ENCODE measurements around the gene SH3RF1.

The SH3RF1 gene

GRCh38 chr4:169202145-169202699 lies 68.5 kb downstream of the SH3RF1 start:
- Histone ChIP-seq H3K4me2 (ENCODE audit: low read length) (no peak overlapping the region), H4K8ac (ENCODE audit: low read depth, low read length) (no peak overlapping the region), H3K27ac (ENCODE audit: low read depth, low read length) (no peak overlapping the region), H3K79me1 (ENCODE audit: low read length) (peaks cover 2% of the 10 kb centered on the region), H3K4ac (ENCODE audit: low read depth, low read length) (no peak overlapping the region), H2BK5ac (ENCODE audit: low read depth, low read length, poor library complexity) (no peak overlapping the region), H3K9me3 (ENCODE audit: insufficient read depth, low read depth, low read length) (no peaks in the 10 kb centered on the region), H4K12ac (ENCODE audit: low read depth, low read length) (no peak overlapping the region), H2AFZ (ENCODE audit: insufficient read depth, low read length, poor library complexity) (no peak overlapping the region), H3K9ac (ENCODE audit: low read length) (no peak overlapping the region), H3K27me3 (ENCODE audit: insufficient read depth, low read length) (no peaks in the 10 kb centered on the region), H3K18ac (ENCODE audit: low read length) (no peak overlapping the region), H3K36me3 (ENCODE audit: control insufficient read depth in 1 of 2, insufficient read depth in 2 of 2, low read length in 2 of 2) (no peaks in the 10 kb centered on the region), H2AK5ac (ENCODE audit: low read length) (no peak overlapping the region), H3K23ac (ENCODE audit: low read length) (no peak overlapping the region), H3K4me1 (ENCODE audit: control insufficient read depth in 1 of 2, insufficient read depth in 2 of 2, low read length in 2 of 2) (no peaks in the 10 kb centered on the region), H4K91ac (ENCODE audit: low read depth, low read length) (no peak overlapping the region), H2BK120ac (ENCODE audit: insufficient read depth, low read length, poor library complexity) (no peak overlapping the region), H3K14ac (ENCODE audit: low read length) (no peak overlapping the region), H3K4me3 (ENCODE audit: low read depth, low read length) (no peak overlapping the region), H3K79me2 (ENCODE audit: control insufficient read depth, insufficient read depth, low read length, poor library complexity) (no peaks in the 10 kb centered on the region), H2BK12ac (ENCODE audit: low read length) (no peak overlapping the region)
- no CpG with 5 or more reads among the region's 3 CpGs for WGBS (ENCODE audit: extremely low coverage, insufficient coverage, insufficient read length)
- no peak for DNase-seq

- Histone ChIP-seq H4K8ac (ENCODE audit: low read depth, low read length) (no peak overlapping the region), H3K79me2 (ENCODE audit: control insufficient read depth, insufficient read depth, low read length, poor library complexity) (no peaks in the 10 kb centered on the region), H3K36me3 (ENCODE audit: control insufficient read depth in 1 of 2, insufficient read depth in 2 of 2, low read length in 2 of 2) (no peaks in the 10 kb centered on the region), H2AFZ (ENCODE audit: insufficient read depth, low read length, poor library complexity) (no peak overlapping the region), H3K4me2 (ENCODE audit: low read length) (no peak overlapping the region), H4K91ac (ENCODE audit: low read depth, low read length) (no peak overlapping the region), H3K14ac (ENCODE audit: low read length) (no peak overlapping the region), H2AK5ac (ENCODE audit: low read length) (no peak overlapping the region), H3K23ac (ENCODE audit: low read length) (no peak overlapping the region), H3K4me3 (ENCODE audit: low read depth, low read length) (no peak overlapping the region), H3K27me3 (ENCODE audit: insufficient read depth, low read length) (no peaks in the 10 kb centered on the region), H2BK120ac (ENCODE audit: insufficient read depth, low read length, poor library complexity) (no peak overlapping the region), H3K9ac (ENCODE audit: low read length) (no peak overlapping the region), H3K4ac (ENCODE audit: low read depth, low read length) (peak overlapping the region; percentile 75), H2BK12ac (ENCODE audit: low read length) (no peak overlapping the region), H2BK5ac (ENCODE audit: low read depth, low read length, poor library complexity) (no peak overlapping the region), H3K79me1 (ENCODE audit: low read length) (peaks cover 2% of the 10 kb centered on the region), H3K18ac (ENCODE audit: low read length) (no peak overlapping the region), H4K12ac (ENCODE audit: low read depth, low read length) (no peak overlapping the region), H3K4me1 (ENCODE audit: control insufficient read depth in 1 of 2, insufficient read depth in 2 of 2, low read length in 2 of 2) (no peaks in the 10 kb centered on the region), H3K9me3 (ENCODE audit: insufficient read depth, low read depth, low read length) (no peaks in the 10 kb centered on the region), H3K27ac (ENCODE audit: low read depth, low read length) (no peak overlapping the region)
- no CpG with 5 or more reads among the region's 5 CpGs for WGBS (ENCODE audit: extremely low coverage, insufficient coverage, insufficient read length)
- DNase-seq, result no peak
These were observed 69.3 kb downstream of the SH3RF1 start for GRCh38 chr4:169201222-169202144.

- Histone ChIP-seq H3K4ac (ENCODE audit: low read depth, low read length) (no peak overlapping the region), H4K12ac (ENCODE audit: low read depth, low read length) (no peak overlapping the region), H2BK120ac (ENCODE audit: insufficient read depth, low read length, poor library complexity) (no peak overlapping the region), H2BK5ac (ENCODE audit: low read depth, low read length, poor library complexity) (no peak overlapping the region), H3K79me2 (ENCODE audit: control insufficient read depth, insufficient read depth, low read length, poor library complexity) (no peaks in the 10 kb centered on the region), H3K4me2 (ENCODE audit: low read length) (no peak overlapping the region), H3K79me1 (ENCODE audit: low read length) (peaks cover 2% of the 10 kb centered on the region), H3K27me3 (ENCODE audit: insufficient read depth, low read length) (no peaks in the 10 kb centered on the region), H3K4me1 (ENCODE audit: control insufficient read depth in 1 of 2, insufficient read depth in 2 of 2, low read length in 2 of 2) (no peaks in the 10 kb centered on the region), H3K27ac (ENCODE audit: low read depth, low read length) (no peak overlapping the region), H3K18ac (ENCODE audit: low read length) (no peak overlapping the region), H3K9me3 (ENCODE audit: insufficient read depth, low read depth, low read length) (no peaks in the 10 kb centered on the region), H3K9ac (ENCODE audit: low read length) (no peak overlapping the region), H4K91ac (ENCODE audit: low read depth, low read length) (no peak overlapping the region), H3K4me3 (ENCODE audit: low read depth, low read length) (no peak overlapping the region), H3K23ac (ENCODE audit: low read length) (no peak overlapping the region), H4K8ac (ENCODE audit: low read depth, low read length) (no peak overlapping the region), H3K14ac (ENCODE audit: low read length) (no peak overlapping the region), H2AK5ac (ENCODE audit: low read length) (no peak overlapping the region), H3K36me3 (ENCODE audit: control insufficient read depth in 1 of 2, insufficient read depth in 2 of 2, low read length in 2 of 2) (peaks cover 0 to 3% of the 10 kb centered on the region in 2 experiments), H2BK12ac (ENCODE audit: low read length) (no peak overlapping the region), H2AFZ (ENCODE audit: insufficient read depth, low read length, poor library complexity) (no peak overlapping the region)
- no CpG with 5 or more reads among the region's 4 CpGs for WGBS (ENCODE audit: extremely low coverage, insufficient coverage, insufficient read length)
- peak in 1 of 2 donors; percentile 72 for DNase-seq
These were observed 70.3 kb downstream of the SH3RF1 start for GRCh38 chr4:169200361-169201030.

GRCh38 chr4:169199184-169199583 lies 71.6 kb downstream of the SH3RF1 start:
- Histone ChIP-seq H2BK120ac (ENCODE audit: insufficient read depth, low read length, poor library complexity) (no peak overlapping the region), H3K9ac (ENCODE audit: low read length) (no peak overlapping the region), H3K23ac (ENCODE audit: low read length) (no peak overlapping the region), H2BK12ac (ENCODE audit: low read length) (peak overlapping the region; percentile 49), H3K18ac (ENCODE audit: low read length) (peak overlapping the region; percentile 75), H3K27me3 (ENCODE audit: insufficient read depth, low read length) (no peaks in the 10 kb centered on the region), H3K4ac (ENCODE audit: low read depth, low read length) (no peak overlapping the region), H3K4me1 (ENCODE audit: control insufficient read depth in 1 of 2, insufficient read depth in 2 of 2, low read length in 2 of 2) (no peaks in the 10 kb centered on the region), H2AK5ac (ENCODE audit: low read length) (peak overlapping the region; percentile 74), H2AFZ (ENCODE audit: insufficient read depth, low read length, poor library complexity) (no peak overlapping the region), H3K27ac (ENCODE audit: low read depth, low read length) (no peak overlapping the region), H3K9me3 (ENCODE audit: insufficient read depth, low read depth, low read length) (no peaks in the 10 kb centered on the region), H3K36me3 (ENCODE audit: control insufficient read depth in 1 of 2, insufficient read depth in 2 of 2, low read length in 2 of 2) (peaks cover 2 to 3% of the 10 kb centered on the region in 2 experiments), H3K79me1 (ENCODE audit: low read length) (peaks cover 2% of the 10 kb centered on the region), H4K91ac (ENCODE audit: low read depth, low read length) (no peak overlapping the region), H3K14ac (ENCODE audit: low read length) (no peak overlapping the region), H2BK5ac (ENCODE audit: low read depth, low read length, poor library complexity) (no peak overlapping the region), H3K4me2 (ENCODE audit: low read length) (no peak overlapping the region), H4K12ac (ENCODE audit: low read depth, low read length) (no peak overlapping the region), H4K8ac (ENCODE audit: low read depth, low read length) (peak overlapping the region; percentile 2), H3K4me3 (ENCODE audit: low read depth, low read length) (no peak overlapping the region), H3K79me2 (ENCODE audit: control insufficient read depth, insufficient read depth, low read length, poor library complexity) (no peaks in the 10 kb centered on the region)
- no CpG with 5 or more reads among the region's 3 CpGs for WGBS (ENCODE audit: extremely low coverage, insufficient coverage, insufficient read length)
- DNase-seq, result no peak

All from trophoblast cell (in vitro differentiated cells and primary cell).